K562 (cell line): ENCODE data around the gene WWOX. TPM values are rescaled to one million over a fixed set of nuclear protein-coding genes. Genes with fewer than 3 reads are reported as not detected.

Experiments
- ATAC-seq: fragments of 200-7000 bp; cut with Tn5 transposase; 3 replicates; pipeline ENCODE4 v1.9.1; 2020; ENCODE audit warnings: moderate library complexity
- BruUV-seq: library from RNA; stranded (reverse); fragments of 400-500 nt; replicated peaks from 2 replicates; lab custom pipeline; 2021; lab: Mats Ljungman, UMichigan
- CTCF ChIA-PET: fragments of 300-600 bp; formaldehyde crosslinking; extraction: SDS; loops from one replicate; lab custom pipeline; 2021; ENCODE audit warnings: low intra/inter-chr PET ratio; lab: Yijun Ruan, JAX
- POLR2A ChIA-PET: fragments of 300-600, 350-650 bp; sonication (Branson Sonifier 250); formaldehyde crosslinking; extraction: SDS; loops from one replicate; lab custom pipeline; 2021; ENCODE audit warnings: antibody characterized with exemption, inconsistent platforms; lab: Yijun Ruan, JAX
- DNase-seq, 4 experiments: peaks; one replicate each; pipeline versions ENCODE4 v3.0.0 to v3.0.0-alpha.2; 2011 to 2018; ENCODE audit warnings: low spot score in 3 of 4, mixed read lengths in 3 of 4; ENCODE audit errors: extremely low read depth in 1 of 4
- FAIRE-seq: peaks from 2 replicates; lab custom pipeline; 2011; peaks lifted over from hg19 to GRCh38; lab: Jason Lieb, UNC
- H2AFZ ChIP-seq: 2 replicates; pipeline ENCODE4 v1.6.0; 2011; ENCODE audit warnings: low read depth, low read length, control low read depth, inconsistent platforms
- H3K27ac ChIP-seq: fragments of 200-600 bp; 3 replicates; pipeline ENCODE4 v1.8.0; 2011; ENCODE audit warnings: low read depth, mild to moderate bottlenecking, control low read depth, inconsistent platforms, low read length, moderate library complexity, mixed read lengths; ENCODE audit errors: extremely low read depth
- H3K27me3 ChIP-seq, 2 experiments: fragments of 300-600 bp in 1 of 2; 2 replicates in 1 of 2; 3 replicates in 1 of 2; pipeline versions ENCODE4 v1.6.0 to v1.8.0; 2011; ENCODE audit warnings: inconsistent platforms in 2 of 2, low read length in 2 of 2, mild to moderate bottlenecking in 1 of 2, mixed read lengths in 1 of 2, moderate library complexity in 1 of 2; ENCODE audit not compliant: control insufficient read depth in 2 of 2, insufficient read depth in 2 of 2
- H3K36me3 ChIP-seq: fragments of 300-600 bp; 3 replicates; pipeline ENCODE4 v1.8.0; 2011; ENCODE audit warnings: mild to moderate bottlenecking, low read length, inconsistent platforms; ENCODE audit not compliant: control insufficient read depth, insufficient read depth
- H3K4me1 ChIP-seq, 2 experiments: fragments of 200-600 bp in 1 of 2; replicated peaks in 1 of 2; 2 replicates in 1 of 2; 3 replicates in 1 of 2; pipeline versions ENCODE4 v1.5.1 to v1.8.0; 2011; ENCODE audit warnings: inconsistent platforms in 2 of 2, low read length in 2 of 2, mild to moderate bottlenecking in 1 of 2, mixed read lengths in 1 of 2, moderate library complexity in 1 of 2; ENCODE audit not compliant: control insufficient read depth in 2 of 2, insufficient read depth in 2 of 2
- H3K4me2 ChIP-seq: 2 replicates; pipeline ENCODE4 v1.6.1; 2011; ENCODE audit warnings: low read length, control low read depth, inconsistent platforms, mixed read lengths; ENCODE audit not compliant: insufficient read depth
- H3K4me3 ChIP-seq: fragments of 200-600 bp; sonication (generic), shearing (Covaris generic); 2 replicates; pipeline ENCODE4 v1.5.1; 2016; ENCODE audit warnings: control low read depth, inconsistent platforms
- H3K79me2 ChIP-seq: fragments of 200-600 bp; 3 replicates; pipeline ENCODE4 v1.8.0; 2011; ENCODE audit warnings: low read length, inconsistent platforms; ENCODE audit not compliant: control insufficient read depth, insufficient read depth
- H3K9ac ChIP-seq, 2 experiments: 2 replicates each; pipeline versions ENCODE4 v1.6.0 to v1.6.1; 2011; ENCODE audit warnings: low read depth in 2 of 2, low read length in 2 of 2, control low read depth in 1 of 2, inconsistent platforms in 1 of 2, mild to moderate bottlenecking in 1 of 2, mixed read lengths in 1 of 2; ENCODE audit not compliant: insufficient read depth in 1 of 2
- H3K9me1 ChIP-seq: one replicate; pipeline ENCODE4 v1.6.0; 2011; ENCODE audit warnings: inconsistent platforms, mild to moderate bottlenecking, low read length, moderate library complexity; ENCODE audit not compliant: control insufficient read depth, insufficient read depth
- H3K9me3 ChIP-seq: replicated peaks from 2 replicates; pipeline ENCODE4 v1.5.1; 2011; ENCODE audit warnings: low read depth, low read length, inconsistent platforms; ENCODE audit not compliant: control insufficient read depth, insufficient read depth
- H4K20me1 ChIP-seq: replicated peaks from 2 replicates; pipeline ENCODE4 v1.6.1; 2011; ENCODE audit warnings: low read length, inconsistent platforms, mixed read lengths; ENCODE audit not compliant: control insufficient read depth, insufficient read depth
- BHLHE40 ChIP-seq: IDR thresholded peaks from 2 replicates; pipeline ENCODE4 v1.6.1; 2011; ENCODE audit warnings: low read length, improper control_type of control experiment
- MCM3 ChIP-seq: fragments of 450-650 bp; IDR thresholded peaks from 2 replicates; pipeline ENCODE4 v1.6.1; 2016
- NR2C2 ChIP-seq, 2 experiments: fragments of 200-800 bp in 1 of 2; sonication (Bioruptor generic) in 1 of 2; sonication (generic) in 1 of 2; formaldehyde crosslinking in 1 of 2; IDR thresholded peaks; 2 replicates each; pipeline versions ENCODE4 v1.6.1 to v1.8.0; 2016 to 2022; ENCODE audit warnings: mild to moderate bottlenecking in 1 of 2, missing compliant biosample characterization in 1 of 2, missing genetic modification characterization in 1 of 2, missing genetic modification reagents in 1 of 2
- PRPF4 ChIP-seq: fragments of 200-400 bp; formaldehyde crosslinking; IDR thresholded peaks from one replicate; pipeline ENCODE4 v1.6.1; 2017; ENCODE audit warnings: low read length, low read depth, mild to moderate bottlenecking; ENCODE audit not compliant: insufficient read depth, poor library complexity, severe bottlenecking
- WGBS: fragments of 100-300 bp; shearing (Covaris generic); methylation state at CpG from one replicate; pipeline ENCODE4 v1.1.6; 2016; ENCODE audit warnings: low coverage, mixed read lengths; ENCODE audit not compliant: insufficient coverage; ENCODE audit errors: missing lambda C conversion rate; 5-methylcytosine and 5-hydroxymethylcytosine counted together
- in situ Hi-C: fragments of 300-500 bp; cut with MboI; formaldehyde crosslinking; loops from 4 replicates; pipeline ENCODE4 v1.15.0; 2018; ENCODE audit warnings: inconsistent platforms, mixed read lengths
- intact Hi-C: fragments of 100-400 bp; cut with micrococcal nuclease; formaldehyde crosslinking; loops from 2 replicates; pipeline ENCODE4 v1.14.2; 2022
- polyA plus RNA-seq, 8 experiments: library from polyadenylated mRNA; depleted of rRNA in 4 of 8; stranded (reverse) in 5 of 8; unstranded in 3 of 8; fragments of >200 nt; fragmentation: Nextera tagmentation in 2 of 8; fragmentation: Illumina TruSeq in 1 of 8; extraction: Ambion mirVana in 2 of 8; extraction: Trizol in 1 of 8; gene quantifications; 2 replicates each; pipeline versions ENCODE4 v1.2.1 to v1.2.3, GENCODE V29; 2011 to 2014; ENCODE audit warnings: inconsistent platforms in 1 of 8, missing spikeins in 1 of 8
- total RNA-seq, 7 experiments: library from RNA; depleted of rRNA in 6 of 7; stranded (reverse); fragments of >200 nt in 6 of 7; fragmentation: Illumina TruSeq in 2 of 7; extraction: Trizol in 2 of 7; gene quantifications; 2 replicates each; pipeline versions ENCODE4 v1.2.1 to v1.2.3, GENCODE V29; 2011 to 2021; ENCODE audit warnings: low replicate concordance in 1 of 7
- TF ChIP-seq, protein P1 (sequence below): fragments of 450-650 bp; IDR thresholded peaks from 2 replicates; pipeline ENCODE4 v1.6.1; 2016; ENCODE audit warnings: mild to moderate bottlenecking

Gene WWOX
- total and polyA plus RNA-seq, 9 of the 15 experiments (the other 6 are each of a cell fraction or from before 2014, with no cell fraction given), result 1.6 to 22.7 (median 8.1) TPM

DNA sequence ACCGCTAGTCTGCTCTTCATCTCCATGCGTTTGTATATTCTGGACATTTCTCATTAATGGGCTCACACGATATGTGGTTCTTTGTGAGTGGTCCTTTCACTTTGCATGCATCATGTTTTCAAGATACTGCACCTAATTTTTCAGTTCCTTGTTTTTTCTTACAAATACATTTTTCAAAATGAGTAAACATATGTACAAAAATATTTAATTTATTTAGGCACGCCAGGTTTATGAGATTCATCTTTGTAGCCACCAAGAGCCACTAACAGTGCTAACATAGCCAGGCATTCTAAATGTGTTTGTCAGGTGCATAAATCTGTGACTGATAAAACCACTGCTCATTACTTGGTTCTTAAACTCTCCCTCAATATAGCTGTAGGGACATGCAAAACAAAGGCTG is 375.3 kb downstream of the WWOX start:
- H3K27ac ChIP-seq, result no peak overlapping the region
- ChIA-PET POLR2A (no interaction called here), CTCF (no interaction called here)
- H3K27me3 ChIP-seq, result peaks cover 9 to 13% of the 10 kb centered on the region in 2 experiments; a peak in 3 of 5 replicates
- no TSS peak for BruUV-seq
- no peak for DNase-seq
- no peaks in the 10 kb centered on the region for H3K9me3 ChIP-seq
- no peak overlapping the region for H3K4me3 ChIP-seq
- intact Hi-C loops, result no loop called here
- in situ Hi-C loops, result no loop called here
- H3K79me2 ChIP-seq, result no peaks in the 10 kb centered on the region
- under 1% methylated on average over 4 of the region's 4 CpGs for WGBS
- H3K4me2 ChIP-seq, result no peak overlapping the region
- no peak overlapping the region for H2AFZ ChIP-seq
- H3K36me3 ChIP-seq, result no peaks in the 10 kb centered on the region
- no peaks in the 10 kb centered on the region for H3K9me1 ChIP-seq
- TF ChIP-seq, protein P1, sequence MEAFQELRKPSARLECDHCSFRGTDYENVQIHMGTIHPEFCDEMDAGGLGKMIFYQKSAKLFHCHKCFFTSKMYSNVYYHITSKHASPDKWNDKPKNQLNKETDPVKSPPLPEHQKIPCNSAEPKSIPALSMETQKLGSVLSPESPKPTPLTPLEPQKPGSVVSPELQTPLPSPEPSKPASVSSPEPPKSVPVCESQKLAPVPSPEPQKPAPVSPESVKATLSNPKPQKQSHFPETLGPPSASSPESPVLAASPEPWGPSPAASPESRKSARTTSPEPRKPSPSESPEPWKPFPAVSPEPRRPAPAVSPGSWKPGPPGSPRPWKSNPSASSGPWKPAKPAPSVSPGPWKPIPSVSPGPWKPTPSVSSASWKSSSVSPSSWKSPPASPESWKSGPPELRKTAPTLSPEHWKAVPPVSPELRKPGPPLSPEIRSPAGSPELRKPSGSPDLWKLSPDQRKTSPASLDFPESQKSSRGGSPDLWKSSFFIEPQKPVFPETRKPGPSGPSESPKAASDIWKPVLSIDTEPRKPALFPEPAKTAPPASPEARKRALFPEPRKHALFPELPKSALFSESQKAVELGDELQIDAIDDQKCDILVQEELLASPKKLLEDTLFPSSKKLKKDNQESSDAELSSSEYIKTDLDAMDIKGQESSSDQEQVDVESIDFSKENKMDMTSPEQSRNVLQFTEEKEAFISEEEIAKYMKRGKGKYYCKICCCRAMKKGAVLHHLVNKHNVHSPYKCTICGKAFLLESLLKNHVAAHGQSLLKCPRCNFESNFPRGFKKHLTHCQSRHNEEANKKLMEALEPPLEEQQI, result no peak
- TF ChIP-seq MCM3 (no peak), NR2C2 (CRISPR knock-in tag; IDR thresholded peaks at IDR 0.05) (no peak), NR2C2 (tag; IDR thresholded peaks at IDR 0.05) (no peak), PRPF4 (no peak), BHLHE40 (no peak)
- no peak for ATAC-seq
- FAIRE-seq, result no peak
- H3K4me1 ChIP-seq, result no peaks in the 10 kb centered on the region
- no peaks in the 10 kb centered on the region for H4K20me1 ChIP-seq
- H3K9ac ChIP-seq, result no peak overlapping the region
